HUES6 (cell line): ENCODE data around the gene MYO5A.

ENCODE experiments used
- H3K27ac ChIP-seq: 2 replicates; pipeline ENCODE4 v1.7.0; 2013; ENCODE audit warnings: low read depth, mild to moderate bottlenecking, low read length, inconsistent platforms
- H3K27me3 ChIP-seq: 2 replicates; pipeline ENCODE4 v1.6.1; 2013; ENCODE audit warnings: low read length; ENCODE audit not compliant: control insufficient read depth, insufficient read depth
- H3K36me3 ChIP-seq: 2 replicates; pipeline ENCODE4 v1.6.1; 2013; ENCODE audit warnings: low read length; ENCODE audit not compliant: control insufficient read depth, insufficient read depth
- H3K4me1 ChIP-seq: 2 replicates; pipeline ENCODE4 v1.6.1; 2013; ENCODE audit warnings: low read length; ENCODE audit not compliant: control insufficient read depth, insufficient read depth
- H3K4me3 ChIP-seq: 2 replicates; pipeline ENCODE4 v1.5.1; 2013; ENCODE audit warnings: low read depth, low read length
- H3K9ac ChIP-seq: one replicate; pipeline ENCODE4 v1.6.1; 2013; ENCODE audit warnings: mild to moderate bottlenecking, low read length
- H3K9me3 ChIP-seq: 2 replicates; pipeline ENCODE4 v1.6.1; 2013; ENCODE audit warnings: low read depth, low read length; ENCODE audit not compliant: control insufficient read depth, insufficient read depth

Gene MYO5A

GRCh38 chr15:52344592-52344991 lies 184.1 kb downstream of the MYO5A start:
- H3K4me1 ChIP-seq: peaks cover 8% of the 10 kb centered on the region
- H3K9me3 ChIP-seq: no peaks in the 10 kb centered on the region
- H3K9ac ChIP-seq: no peak overlapping the region
- no peak overlapping the region for H3K27ac ChIP-seq
- H3K27me3 ChIP-seq: no peaks in the 10 kb centered on the region
- no peak overlapping the region for H3K4me3 ChIP-seq
- 0 out of 2 replicates have a peak, but pooled peaks cover 3% of the 10 kb centered on the region for H3K36me3 ChIP-seq

DNA sequence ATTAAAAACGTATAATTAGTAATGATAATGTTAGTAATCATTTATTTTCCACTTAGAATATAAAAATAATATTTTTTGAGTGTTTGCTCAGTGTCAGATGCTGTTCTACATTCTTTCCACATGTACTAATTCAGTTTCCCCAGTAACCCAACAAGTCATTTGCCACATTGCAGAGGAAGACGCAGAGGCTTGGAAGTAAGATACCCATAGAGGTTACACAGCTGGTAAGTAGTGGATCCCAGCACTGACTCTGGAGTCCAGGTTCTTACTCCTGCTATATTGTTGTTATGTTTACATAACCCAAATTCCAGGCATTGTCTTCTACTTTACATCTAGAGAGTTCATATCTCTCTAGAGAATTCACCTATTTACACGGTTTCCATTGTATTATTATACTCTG lies 184.8 kb downstream of the MYO5A start:
- no peaks in the 10 kb centered on the region for H3K27me3 ChIP-seq
- H3K4me3 ChIP-seq: no peak overlapping the region
- H3K9me3 ChIP-seq: no peaks in the 10 kb centered on the region
- H3K9ac ChIP-seq: no peak overlapping the region
- no peaks in the 10 kb centered on the region for H3K36me3 ChIP-seq
- no peak overlapping the region for H3K27ac ChIP-seq
- H3K4me1 ChIP-seq: peaks cover 13% of the 10 kb centered on the region

DNA sequence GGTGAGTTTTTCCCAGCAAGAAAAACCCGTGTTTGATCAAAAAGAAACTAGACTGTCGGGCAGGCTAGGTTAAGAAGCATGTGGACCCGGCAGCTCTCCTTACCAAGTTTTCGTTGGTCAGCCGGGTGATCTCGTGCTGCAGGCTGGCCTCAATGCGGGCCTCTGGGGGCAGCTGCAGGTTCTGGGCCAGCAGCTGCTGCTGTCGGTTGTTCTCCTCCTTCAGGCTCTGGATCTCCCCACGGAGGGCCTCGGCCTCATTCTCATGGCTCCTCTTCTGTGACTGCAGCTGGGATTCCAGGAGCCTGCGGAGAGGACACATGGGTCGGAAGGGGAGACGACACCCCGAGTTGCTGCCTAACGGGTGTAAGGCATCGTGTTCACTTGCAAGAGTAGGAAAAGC lies 188.6 kb downstream of the MYO5A start:
- Histone ChIP-seq H3K4me3 (no peak overlapping the region), H3K27ac (peak overlapping the region; percentile 70), H3K4me1 (peaks cover 37% of the 10 kb centered on the region), H3K36me3 (no peaks in the 10 kb centered on the region), H3K27me3 (no peaks in the 10 kb centered on the region), H3K9me3 (no peaks in the 10 kb centered on the region), H3K9ac (no peak overlapping the region)

GRCh38 chr15:52338891-52339290 lies 189.8 kb downstream of the MYO5A start:
- no peak overlapping the region for H3K4me3 ChIP-seq
- no peaks in the 10 kb centered on the region for H3K27me3 ChIP-seq
- no peak overlapping the region for H3K27ac ChIP-seq
- H3K9ac ChIP-seq: no peak overlapping the region
- peaks cover 37% of the 10 kb centered on the region for H3K4me1 ChIP-seq
- H3K9me3 ChIP-seq: no peaks in the 10 kb centered on the region
- H3K36me3 ChIP-seq: no peaks in the 10 kb centered on the region

DNA sequence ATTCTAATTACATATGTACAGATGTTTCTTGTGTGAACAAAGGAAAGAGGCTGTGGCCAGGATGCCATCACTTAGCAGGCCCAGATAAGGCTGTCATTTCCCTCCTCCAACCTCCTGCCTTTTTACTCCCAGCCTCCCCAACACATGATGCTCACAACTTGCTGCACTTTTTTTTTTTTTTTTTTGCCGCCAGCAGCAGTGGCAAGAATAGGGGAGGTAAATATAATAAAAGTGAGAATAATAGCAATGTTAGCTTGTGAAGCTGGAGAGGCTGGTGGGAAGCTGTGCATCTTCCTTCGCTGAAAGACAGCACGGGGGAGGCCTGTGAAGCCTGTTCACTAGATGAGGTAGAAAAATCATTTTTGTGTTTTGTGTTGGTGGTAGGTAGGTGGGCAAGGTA lies 190.6 kb downstream of the MYO5A start:
- H3K36me3 ChIP-seq: no peaks in the 10 kb centered on the region
- no peak overlapping the region for H3K27ac ChIP-seq
- peaks cover 37% of the 10 kb centered on the region for H3K4me1 ChIP-seq
- H3K9me3 ChIP-seq: no peaks in the 10 kb centered on the region
- no peak overlapping the region for H3K4me3 ChIP-seq
- H3K9ac ChIP-seq: no peak overlapping the region
- no peaks in the 10 kb centered on the region for H3K27me3 ChIP-seq

DNA sequence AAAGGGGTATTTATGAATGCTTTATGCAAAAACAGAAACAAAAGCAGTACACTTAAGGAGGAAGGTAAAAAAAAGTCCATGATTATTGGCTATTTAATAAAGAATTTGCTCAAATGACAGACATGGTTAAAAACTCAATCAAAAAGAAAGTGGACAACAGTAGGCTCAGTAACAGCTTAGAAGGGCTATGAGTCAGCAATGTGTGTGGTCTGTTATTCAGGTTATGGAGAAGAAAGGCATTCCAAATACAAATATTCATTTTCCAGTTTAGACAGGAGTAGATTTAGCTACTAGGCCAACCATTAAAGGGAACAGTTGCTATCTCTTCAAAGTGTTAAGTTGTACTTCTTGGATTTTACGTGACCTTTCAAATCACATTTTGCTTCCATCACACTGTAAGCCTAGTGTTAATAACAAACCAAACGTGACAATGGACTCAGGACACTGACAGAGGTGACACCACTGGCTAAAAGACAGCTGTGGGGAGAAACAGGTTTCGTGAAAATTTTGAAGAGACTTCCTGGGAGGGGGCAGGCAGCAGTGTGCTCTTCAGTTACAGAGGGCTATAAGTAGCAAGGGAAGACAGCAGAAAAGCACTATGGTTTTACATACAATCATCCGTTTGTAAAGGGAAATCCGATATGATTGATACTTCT lies 191.4 kb downstream of the MYO5A start:
- no peak overlapping the region for H3K9ac ChIP-seq
- H3K27me3 ChIP-seq: no peaks in the 10 kb centered on the region
- peak overlapping the region; percentile 16; the same call in 1 of the 2 replicates for H3K27ac ChIP-seq
- no peaks in the 10 kb centered on the region for H3K36me3 ChIP-seq
- H3K4me1 ChIP-seq: peaks cover 37% of the 10 kb centered on the region
- no peaks in the 10 kb centered on the region for H3K9me3 ChIP-seq
- no peak overlapping the region for H3K4me3 ChIP-seq

DNA sequence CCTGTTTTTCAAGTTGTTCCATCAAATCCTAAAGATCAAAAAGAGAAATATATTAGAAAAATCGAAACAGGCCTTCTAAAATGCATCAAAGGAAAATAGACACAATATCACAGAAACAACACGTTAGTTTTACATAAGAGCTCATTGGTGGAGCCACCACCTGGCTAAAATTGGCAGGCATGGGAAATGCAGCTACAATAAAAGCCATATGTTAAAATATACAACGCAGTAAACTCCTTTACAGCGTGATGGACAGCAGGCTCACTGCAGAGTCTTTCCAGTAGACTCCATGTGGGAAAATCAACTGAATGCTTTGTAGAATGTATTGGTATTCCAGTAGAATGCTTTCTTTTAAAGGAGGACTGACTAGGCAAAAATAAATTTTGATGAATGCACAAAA lies 192.2 kb downstream of the MYO5A start:
- Histone ChIP-seq H3K4me1 (peaks cover 37% of the 10 kb centered on the region), H3K36me3 (no peaks in the 10 kb centered on the region), H3K9ac (no peak overlapping the region), H3K4me3 (no peak overlapping the region), H3K27ac (no peak overlapping the region), H3K9me3 (no peaks in the 10 kb centered on the region), H3K27me3 (no peaks in the 10 kb centered on the region)

- H3K9me3 ChIP-seq: no peaks in the 10 kb centered on the region
- H3K27me3 ChIP-seq: no peaks in the 10 kb centered on the region
- H3K9ac ChIP-seq: no peak overlapping the region
- H3K4me1 ChIP-seq: peaks cover 29% of the 10 kb centered on the region
- H3K27ac ChIP-seq: no peak overlapping the region
- H3K36me3 ChIP-seq: no peaks in the 10 kb centered on the region
- H3K4me3 ChIP-seq: no peak overlapping the region
Measured at GRCh38 chr15:52334491-52335160, 194.1 kb downstream of the MYO5A start.

- H3K27me3 ChIP-seq: no peaks in the 10 kb centered on the region
- H3K4me3 ChIP-seq: no peak overlapping the region
- peaks cover 10% of the 10 kb centered on the region; the same call in 1 of the 2 replicates for H3K36me3 ChIP-seq
- no peaks in the 10 kb centered on the region for H3K9me3 ChIP-seq
- H3K27ac ChIP-seq: no peak overlapping the region
- peaks cover 2% of the 10 kb centered on the region for H3K4me1 ChIP-seq
- H3K9ac ChIP-seq: no peak overlapping the region
Measured at GRCh38 chr15:52331490-52332240, 197.0 kb downstream of the MYO5A start.

DNA sequence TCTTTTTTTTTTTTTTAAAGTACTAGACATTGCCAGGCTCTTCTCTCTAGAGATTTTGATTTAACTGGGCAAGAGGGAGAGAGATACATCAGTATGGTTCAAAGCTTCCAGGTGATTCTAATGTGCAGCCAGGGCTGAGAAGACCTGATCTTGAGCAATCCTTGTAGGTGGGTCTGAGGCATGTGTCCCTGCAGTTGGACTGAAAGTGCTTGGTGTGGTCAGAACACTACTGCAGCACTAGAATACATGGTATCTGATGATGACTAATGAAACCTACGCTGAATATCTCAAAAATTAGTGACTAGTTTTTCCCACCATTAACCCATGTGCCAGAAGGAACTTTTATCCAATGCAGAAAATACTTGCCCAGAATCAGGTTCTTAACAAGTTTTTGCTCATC lies 198.7 kb downstream of the MYO5A start:
- Histone ChIP-seq H3K36me3 (peaks cover 15% of the 10 kb centered on the region; the same call in 1 of the 2 replicates), H3K9me3 (no peaks in the 10 kb centered on the region), H3K4me1 (no peaks in the 10 kb centered on the region; the same call in 1 of the 2 replicates), H3K9ac (no peak overlapping the region), H3K27me3 (no peaks in the 10 kb centered on the region), H3K27ac (no peak overlapping the region), H3K4me3 (no peak overlapping the region)

DNA sequence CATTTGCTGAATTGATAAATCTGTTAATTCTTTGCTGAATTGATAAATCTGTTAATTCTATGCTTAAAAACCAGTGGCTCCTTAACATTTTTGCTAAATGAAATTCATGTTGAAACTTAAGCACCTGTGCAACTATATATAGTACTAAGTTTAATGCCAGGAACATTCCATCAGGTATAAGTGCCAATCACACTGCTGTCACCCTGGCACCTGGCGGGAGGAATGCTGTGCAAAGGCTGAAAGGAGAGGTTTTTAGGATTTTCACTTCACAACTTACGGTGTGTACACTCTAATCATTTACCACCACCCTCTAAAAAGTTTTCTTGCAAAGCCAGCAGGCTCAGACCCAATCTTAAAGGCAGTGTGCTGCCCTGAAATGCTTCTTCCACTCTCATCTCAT lies 199.5 kb downstream of the MYO5A start:
- Histone ChIP-seq H3K36me3 (peaks cover 15% of the 10 kb centered on the region; the same call in 1 of the 2 replicates), H3K4me3 (no peak overlapping the region), H3K27me3 (no peaks in the 10 kb centered on the region), H3K9ac (no peak overlapping the region), H3K4me1 (no peaks in the 10 kb centered on the region; the same call in 1 of the 2 replicates), H3K9me3 (no peaks in the 10 kb centered on the region), H3K27ac (no peak overlapping the region)
